Measurements from ENCODE around the gene VWC2L.

VWC2L gene

DNA sequence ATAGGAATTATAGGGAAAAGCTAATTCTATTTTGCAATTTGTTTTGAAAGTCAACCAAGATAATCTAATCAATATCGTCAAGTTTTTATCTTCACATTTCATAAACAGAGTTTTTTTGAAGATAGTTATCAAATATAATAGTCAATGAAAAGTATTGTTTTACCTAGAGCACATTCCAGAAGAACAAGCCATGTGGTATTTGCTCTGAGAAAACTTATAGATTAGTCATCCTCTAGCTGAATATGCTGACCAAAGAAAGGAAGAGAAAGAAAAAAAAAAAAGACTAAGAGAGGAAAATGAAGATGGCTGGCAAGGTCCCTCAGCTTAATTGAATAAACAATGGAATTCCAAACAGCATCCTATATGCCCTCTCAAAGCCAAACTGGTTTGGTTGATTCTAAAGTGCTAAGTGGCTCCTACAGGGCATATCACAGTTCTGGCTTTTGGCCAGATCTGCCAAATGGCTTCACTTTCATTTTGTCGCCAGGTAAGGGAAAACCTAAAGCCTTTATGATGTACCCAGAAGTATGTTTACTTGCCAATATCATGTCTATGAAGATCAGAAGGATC, 132.6 kb downstream of the VWC2L start:
- DNase-seq: no peak

GRCh38 chr2:214545898-214546542, 135.2 kb downstream of the VWC2L start:
- no peak for DNase-seq

DNA sequence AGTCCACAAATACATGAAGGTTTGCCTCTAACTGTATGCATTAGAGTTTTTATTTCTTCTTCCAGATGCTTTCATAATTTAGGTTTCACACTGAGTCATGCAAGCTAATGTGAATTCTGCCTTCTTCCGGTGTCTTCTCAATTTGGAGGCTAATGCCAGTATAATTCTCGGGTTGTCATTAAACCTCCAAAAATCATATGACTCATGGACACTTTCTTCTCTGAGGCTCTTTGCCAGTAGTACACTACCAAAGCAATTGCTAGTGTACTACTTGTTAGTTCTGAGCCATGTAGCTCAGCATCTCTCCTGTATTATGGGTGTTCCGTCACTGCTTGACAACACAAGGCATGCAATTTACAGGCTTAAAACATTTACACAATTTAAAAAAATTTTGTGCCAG, 137.1 kb downstream of the VWC2L start:
- no peak for DNase-seq

- no peak for DNase-seq
Observed at GRCh38 chr2:214549946-214550345, 139.1 kb downstream of the VWC2L start.

DNA sequence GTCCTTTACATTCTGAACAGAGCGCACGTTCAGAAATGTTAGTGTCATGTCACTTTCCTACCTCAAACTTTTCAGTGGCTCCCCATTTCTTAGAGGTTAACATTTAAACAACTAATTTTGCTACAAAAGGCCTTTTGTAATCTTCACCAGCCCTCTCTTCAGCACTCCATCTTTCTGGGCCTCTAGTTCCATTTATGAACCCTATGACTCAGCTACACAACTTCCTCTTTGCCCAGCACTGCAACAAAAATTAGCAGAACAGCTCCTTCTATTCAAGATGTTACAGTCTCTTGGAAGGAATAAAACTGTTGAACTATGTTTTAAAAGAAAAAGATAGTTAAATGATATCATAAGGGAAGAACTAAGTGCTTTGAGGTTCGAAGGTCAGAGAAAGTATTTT, 139.9 kb downstream of the VWC2L start:
- DNase-seq: no peak

GRCh38 chr2:214557884-214558283, 147.0 kb downstream of the VWC2L start:
- DNase-seq: no peak

DNA sequence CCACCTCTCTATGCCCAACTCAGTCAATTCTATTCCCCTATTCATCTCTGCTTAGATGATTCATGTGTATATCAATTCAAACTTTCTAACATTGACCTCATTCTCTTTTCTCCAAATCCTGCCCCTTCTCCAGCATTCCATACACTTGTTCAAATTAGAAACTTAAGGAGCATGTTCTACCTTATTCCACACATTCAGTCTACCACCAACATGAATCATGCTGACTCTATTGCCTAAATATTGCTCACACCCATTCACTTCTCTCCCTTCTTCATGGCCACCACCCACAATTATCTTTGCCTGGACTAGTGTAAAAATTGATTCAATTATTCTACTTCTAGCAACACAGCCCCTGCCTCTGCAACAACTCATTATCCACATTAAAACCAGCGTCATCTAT, 147.5 kb downstream of the VWC2L start:
- DNase-seq: no peak

- DNase-seq: no peak
Observed at GRCh38 chr2:214560176-214560575, 149.3 kb downstream of the VWC2L start.

- DNase-seq: no peak
Observed at GRCh38 chr2:214560618-214561190, 149.8 kb downstream of the VWC2L start.

DNA sequence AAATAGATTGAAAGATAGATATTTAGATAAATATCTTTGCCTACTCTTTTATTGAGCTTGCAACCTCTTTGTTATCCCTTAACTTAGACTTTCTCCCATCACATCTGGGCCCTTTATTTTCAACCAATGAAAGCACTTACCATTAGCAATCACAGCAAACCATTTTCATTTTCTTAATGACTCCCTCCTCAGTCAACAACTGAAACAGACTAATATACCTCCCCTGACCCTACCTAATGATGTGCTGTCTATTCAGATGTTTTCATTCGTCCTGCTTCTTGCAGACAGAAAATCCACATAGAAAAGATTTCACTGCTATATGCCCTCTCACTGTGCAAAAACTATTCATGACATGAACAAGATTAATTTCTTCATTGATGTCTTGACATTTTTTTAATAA, 154.4 kb downstream of the VWC2L start:
- no peak for DNase-seq

DNA sequence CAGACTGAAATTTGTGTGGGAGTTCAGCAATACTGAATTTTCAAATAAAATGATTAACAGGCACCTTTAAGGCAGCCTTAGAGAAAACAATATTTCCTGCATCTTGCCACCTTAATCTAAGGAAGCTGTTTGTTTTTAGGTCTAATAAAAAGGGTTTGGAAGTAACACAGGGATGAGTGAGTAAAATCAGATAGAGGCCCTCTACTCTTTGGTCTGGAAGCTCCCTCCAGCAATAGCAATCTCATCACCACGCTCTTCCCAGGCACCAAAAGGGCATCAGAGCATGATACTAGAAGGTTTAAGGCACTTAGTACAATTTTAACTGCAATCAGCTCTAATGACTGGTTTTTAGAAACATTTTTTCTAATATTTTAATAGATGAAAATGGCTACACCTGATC, 155.6 kb downstream of the VWC2L start:
- DNase-seq: no peak

- DNase-seq: no peak
Observed at GRCh38 chr2:214569419-214570035, 158.7 kb downstream of the VWC2L start.

DNA sequence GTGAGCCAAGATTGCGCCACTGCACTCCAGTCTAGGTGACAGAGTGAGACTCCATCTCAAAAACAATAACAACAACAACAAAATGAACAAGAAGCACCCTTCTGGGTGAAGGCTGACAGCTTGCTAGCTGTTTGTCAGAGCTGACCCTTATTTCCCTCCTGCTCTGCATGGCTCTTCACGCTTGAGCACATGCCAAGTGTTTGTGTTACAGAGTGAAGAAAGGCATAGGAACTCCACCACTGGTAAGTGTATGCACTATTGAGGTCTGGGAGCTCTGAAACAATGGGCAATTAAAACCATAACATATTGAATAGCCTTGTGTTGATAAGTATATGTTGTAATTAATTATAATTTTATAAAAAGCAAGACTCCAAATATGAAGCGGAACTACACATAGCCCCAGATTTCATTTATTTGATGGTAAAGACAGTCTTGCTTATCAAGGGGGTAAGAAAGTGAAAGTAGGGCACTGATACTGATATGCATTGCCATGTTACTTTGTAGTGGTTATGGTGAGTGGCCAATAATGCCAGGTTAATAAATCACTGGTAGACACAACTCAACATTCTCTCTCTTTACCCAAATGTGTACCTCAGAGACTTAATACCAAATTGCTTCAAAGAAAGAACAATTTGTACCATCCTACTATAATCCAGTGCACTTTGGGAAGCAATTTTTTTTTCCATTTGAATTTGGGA, 163.4 kb downstream of the VWC2L start:
- DNase-seq: no peak

GRCh38 chr2:214575030-214575429, 164.2 kb downstream of the VWC2L start:
- no peak for DNase-seq

DNA sequence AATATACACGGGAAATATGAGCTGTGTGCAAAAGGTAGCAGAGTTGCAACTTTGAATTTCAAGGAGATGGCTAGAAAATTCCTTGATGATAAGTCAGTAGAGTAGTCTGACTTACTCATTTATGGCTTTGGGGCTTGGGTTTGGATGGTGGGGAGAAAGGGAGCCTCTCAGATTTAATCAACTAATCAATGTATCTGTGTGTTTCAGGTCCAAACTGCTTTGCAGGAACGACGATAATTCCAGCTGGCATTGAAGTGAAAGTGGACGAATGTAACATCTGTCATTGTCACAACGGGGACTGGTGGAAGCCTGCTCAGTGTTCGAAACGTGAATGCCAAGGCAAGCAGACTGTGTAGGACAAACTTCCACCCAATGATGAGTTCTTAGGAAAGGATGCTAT, 164.6 kb downstream of the VWC2L start:
- DNase-seq: no peak

- DNase-seq: no peak
Observed at GRCh38 chr2:214577769-214578168, 166.9 kb downstream of the VWC2L start.

DNA sequence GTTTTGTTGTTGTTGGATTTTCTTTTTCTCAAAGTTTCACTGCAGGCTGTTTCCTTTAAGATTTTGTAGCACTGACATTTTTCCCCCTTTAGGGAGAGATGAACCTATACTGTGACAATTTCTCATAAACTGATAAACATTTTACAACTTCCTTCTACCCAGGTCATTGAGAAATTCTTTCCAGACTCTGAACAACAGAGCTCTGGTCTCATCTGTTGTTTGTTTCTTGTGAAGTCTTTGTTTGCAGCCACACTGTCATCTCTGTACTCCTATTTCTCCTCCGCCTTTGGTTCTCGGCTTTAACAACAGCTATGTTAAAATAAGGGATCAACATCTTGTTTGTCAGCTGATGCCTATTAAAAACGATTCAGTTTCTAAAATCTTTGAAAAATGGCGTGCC, 167.6 kb downstream of the VWC2L start:
- no peak for DNase-seq

- no peak for DNase-seq
Observed at GRCh38 chr2:214579035-214579434, 168.2 kb downstream of the VWC2L start.

DNA sequence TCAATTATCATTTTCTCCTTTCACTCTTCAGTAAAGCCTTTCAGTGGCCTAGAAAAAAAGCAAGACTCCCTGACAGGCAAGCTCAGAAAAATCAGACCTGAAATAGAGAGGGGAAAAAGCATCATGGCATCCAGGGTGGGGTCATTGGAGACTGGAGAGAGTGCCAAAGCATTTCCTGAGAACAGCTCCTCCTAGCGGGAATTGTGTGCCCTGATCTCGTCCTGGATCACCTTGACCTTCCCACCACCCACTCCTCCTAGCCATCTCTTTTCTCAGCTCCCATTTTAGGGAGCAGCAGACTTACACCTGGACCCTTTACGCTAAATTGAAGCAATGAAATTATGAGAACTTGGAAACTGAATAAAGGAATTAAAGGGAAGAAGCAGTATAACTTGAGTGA, 176.6 kb downstream of the VWC2L start:
- DNase-seq: no peak

- no peak for DNase-seq
Observed at GRCh38 chr2:214591366-214591765, 180.5 kb downstream of the VWC2L start.

DNA sequence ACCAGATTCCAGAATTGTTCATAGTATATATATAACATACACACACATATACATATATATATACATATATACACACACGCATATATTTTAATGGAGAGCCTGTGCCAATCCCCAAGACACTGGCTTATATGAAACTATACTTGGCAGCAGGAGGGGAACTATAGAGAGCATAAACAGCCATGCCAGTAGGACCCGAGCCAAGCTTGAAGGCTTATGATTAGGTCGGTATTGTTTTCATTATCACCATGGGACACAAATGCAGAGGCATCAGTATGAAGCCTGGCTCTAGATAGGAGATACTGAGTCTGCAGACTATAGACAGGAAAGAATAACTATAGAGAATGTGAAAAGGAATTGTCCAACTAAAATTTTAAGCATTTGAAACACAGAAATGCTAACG, 181.2 kb downstream of the VWC2L start:
- DNase-seq: no peak

DNA sequence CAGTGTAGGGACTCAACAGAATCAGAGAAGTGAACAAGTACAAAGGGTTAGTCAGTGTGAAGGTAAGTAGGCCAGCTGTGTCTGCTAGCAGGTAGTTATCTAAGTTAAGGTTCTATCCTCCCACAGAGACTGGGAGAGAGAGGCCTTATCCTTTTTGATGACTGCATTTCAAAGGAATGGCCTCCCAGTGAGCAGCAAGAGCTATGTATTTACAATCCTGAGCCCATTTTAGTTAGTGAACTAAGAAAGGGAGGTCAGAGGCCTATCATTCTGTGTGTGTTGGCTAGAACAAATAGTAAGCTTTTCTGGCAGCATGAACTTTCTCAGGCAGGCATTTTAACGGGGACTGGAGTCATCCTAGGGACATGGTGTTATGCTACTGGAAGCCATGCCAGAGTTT, 182.9 kb downstream of the VWC2L start:
- DNase-seq: no peak

DNA sequence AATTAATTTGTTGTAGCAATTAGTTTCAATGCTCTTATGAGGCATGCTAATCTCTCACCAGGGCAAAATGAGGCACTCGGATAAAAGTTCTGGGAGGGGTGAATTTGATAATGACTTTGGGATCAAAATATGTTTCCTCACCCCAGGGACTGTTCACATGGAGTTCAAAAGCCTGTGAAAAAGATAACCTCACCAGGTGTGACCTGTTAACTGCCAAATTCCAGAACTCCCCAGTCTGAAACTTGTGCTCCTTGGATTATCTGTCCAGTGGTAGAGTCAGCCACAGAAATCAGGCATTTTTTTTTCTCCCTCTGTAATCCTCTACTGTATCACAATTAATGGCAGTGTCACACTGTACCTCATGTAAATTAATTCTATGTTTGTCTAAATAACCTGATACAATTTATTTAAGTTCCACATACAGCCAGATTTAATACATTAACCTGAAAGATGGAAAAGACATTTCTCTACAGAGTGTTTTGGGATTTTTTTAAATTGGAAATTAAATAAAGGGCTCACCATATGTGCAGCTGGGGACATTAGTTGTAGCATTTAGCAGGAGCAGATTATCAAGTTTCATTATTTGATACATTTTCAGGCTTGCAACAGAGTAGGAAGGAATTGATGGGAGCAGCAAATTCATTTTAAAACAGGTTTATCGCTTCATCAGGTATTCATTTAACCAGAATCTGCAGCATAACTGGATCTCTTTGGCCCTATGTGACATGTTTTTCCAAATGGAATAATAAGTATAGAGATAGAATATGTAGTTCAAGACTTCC, 191.2 kb downstream of the VWC2L start:
- DNase-seq: no peak
